K562 (cell line): ENCODE measurements around the gene TRIM27. TPM values are rescaled to one million over a fixed set of nuclear protein-coding genes. Genes with fewer than 3 reads are reported as not detected.
A peak's percentile ranks its signal among the peaks of the same experiment; 100 is the strongest.

Experiments used
- ARID1B ChIP-seq: fragments of 450-650 bp; IDR thresholded peaks from 2 replicates; pipeline ENCODE4 v1.6.1; 2016; ENCODE audit warnings: antibody characterized with exemption, mild to moderate bottlenecking, inconsistent platforms
- E2F5 ChIP-seq: sonication (generic); formaldehyde crosslinking; IDR thresholded peaks from 2 replicates; pipeline ENCODE4 v1.8.0; 2022; ENCODE audit warnings: mild to moderate bottlenecking, missing genetic modification reagents
- E2F8 ChIP-seq: fragments of 450-650 bp; IDR thresholded peaks from 2 replicates; pipeline ENCODE4 v1.7.1; 2018; ENCODE audit warnings: mild to moderate bottlenecking, low read depth; ENCODE audit not compliant: partially characterized antibody
- FOS ChIP-seq: IDR thresholded peaks from 3 replicates; pipeline ENCODE4 v1.6.1; 2011; ENCODE audit not compliant: insufficient read length; ENCODE audit errors: extremely low read depth
- HNRNPK ChIP-seq: fragments of 200-400 bp; formaldehyde crosslinking; IDR thresholded peaks from one replicate; pipeline ENCODE4 v1.6.1; 2018; ENCODE audit warnings: mild to moderate bottlenecking, low read depth, low read length; ENCODE audit not compliant: poor library complexity, severe bottlenecking
- HNRNPL ChIP-seq: fragments of 200-400 bp; formaldehyde crosslinking; IDR thresholded peaks from 2 replicates; pipeline ENCODE4 v1.6.1; 2017; ENCODE audit warnings: low read depth, mild to moderate bottlenecking, low read length
- KLF13 ChIP-seq: fragments of 450-650 bp; IDR thresholded peaks from 2 replicates; pipeline ENCODE4 v1.6.1; 2016; ENCODE audit warnings: missing genetic modification characterization, low read depth, mild to moderate bottlenecking, missing compliant biosample characterization, moderate library complexity, borderline replicate concordance
- MYBL2 ChIP-seq, 2 experiments: fragments of 450-650 bp in 1 of 2; sonication (generic) in 1 of 2; formaldehyde crosslinking in 1 of 2; IDR thresholded peaks; 2 replicates each; pipeline versions ENCODE4 v1.6.1 to v1.8.1; 2017 to 2022; ENCODE audit warnings: borderline replicate concordance in 1 of 2, inconsistent platforms in 1 of 2, low read depth in 1 of 2, mild to moderate bottlenecking in 1 of 2, missing genetic modification reagents in 1 of 2, moderate library complexity in 1 of 2
- OTX1 ChIP-seq: fragments of 450-650 bp; formaldehyde crosslinking; IDR thresholded peaks from 2 replicates; pipeline ENCODE4 v1.4.0; 2022; ENCODE audit warnings: mild to moderate bottlenecking
- RBM17 ChIP-seq: fragments of 200-400 bp; formaldehyde crosslinking; IDR thresholded peaks from 2 replicates; pipeline ENCODE4 v1.6.1; 2017; ENCODE audit warnings: low read depth, mild to moderate bottlenecking, low read length, borderline replicate concordance
- SMARCE1 ChIP-seq: fragments of 450-650 bp; IDR thresholded peaks from 2 replicates; pipeline ENCODE4 v1.7.1; 2016; ENCODE audit warnings: mild to moderate bottlenecking
- TRIM25 ChIP-seq: fragments of 450-650 bp; IDR thresholded peaks from 2 replicates; pipeline ENCODE4 v1.7.0; 2016; ENCODE audit warnings: borderline replicate concordance
- XRCC4 ChIP-seq: IDR thresholded peaks from one replicate; pipeline ENCODE4 v1.6.1; 2011; ENCODE audit not compliant: insufficient read depth, insufficient read length; ENCODE audit errors: extremely low read depth
- ZBTB7A ChIP-seq: IDR thresholded peaks from 2 replicates; pipeline ENCODE4 v1.6.1; 2011; ENCODE audit warnings: low read depth, mild to moderate bottlenecking, low read length, moderate library complexity, borderline replicate concordance; ENCODE audit not compliant: control insufficient read depth
- ZFP1 ChIP-seq: fragments of 450-650 bp; formaldehyde crosslinking; IDR thresholded peaks from 2 replicates; pipeline ENCODE4 v1.4.0; 2020; ENCODE audit warnings: mild to moderate bottlenecking, mixed read lengths
- ZFP30 ChIP-seq: fragments of 250-450 bp; sonication (Bioruptor Pico); IDR thresholded peaks from 2 replicates; pipeline ENCODE4 v1.8.0; 2022; ENCODE audit warnings: moderate library complexity, mild to moderate bottlenecking, inconsistent platforms, borderline replicate concordance
- ZNF133 ChIP-seq: fragments of 250-450 bp; sonication (Bioruptor Pico); IDR thresholded peaks from 2 replicates; pipeline ENCODE4 v1.4.0; 2020; ENCODE audit warnings: mild to moderate bottlenecking
- ZNF263 ChIP-seq: sonication (generic); formaldehyde crosslinking; IDR thresholded peaks from 2 replicates; pipeline ENCODE4 v1.8.0; 2022; ENCODE audit warnings: mild to moderate bottlenecking, missing genetic modification reagents, borderline replicate concordance
- polyA plus RNA-seq, 8 experiments: library from polyadenylated mRNA; depleted of rRNA in 4 of 8; stranded (reverse) in 5 of 8; unstranded in 3 of 8; fragments of >200 nt; fragmentation: Nextera tagmentation in 2 of 8; fragmentation: Illumina TruSeq in 1 of 8; extraction: Ambion mirVana in 2 of 8; extraction: Trizol in 1 of 8; gene quantifications; 2 replicates each; pipeline versions ENCODE4 v1.2.1 to v1.2.3, GENCODE V29; 2011 to 2014; ENCODE audit warnings: inconsistent platforms in 1 of 8, missing spikeins in 1 of 8
- total RNA-seq, 7 experiments: library from RNA; depleted of rRNA in 6 of 7; stranded (reverse); fragments of >200 nt in 6 of 7; fragmentation: Illumina TruSeq in 2 of 7; extraction: Trizol in 2 of 7; gene quantifications; 2 replicates each; pipeline versions ENCODE4 v1.2.1 to v1.2.3, GENCODE V29; 2011 to 2021; ENCODE audit warnings: low replicate concordance in 1 of 7

Gene TRIM27
- total and polyA plus RNA-seq, 9 of the 15 experiments (the other 6 are each of a cell fraction or from before 2014, with no cell fraction given), result 37.7 to 235 (median 122) TPM

GRCh38 chr6:28943557-28944411, 20.0 kb upstream of the TRIM27 start (continued):
- TF ChIP-seq HNRNPL (no peak), ZFP1 (CRISPR knock-in tag) (no peak), MYBL2 (IDR thresholded peaks at IDR 0.05; ENCODE audit: low read depth) (no peak), MYBL2 (CRISPR knock-in tag; IDR thresholded peaks at IDR 0.05; ENCODE audit: borderline replicate concordance) (no peak), SMARCE1 (no peak), E2F5 (CRISPR knock-in tag) (no peak), XRCC4 (no peak), RBM17 (no peak), HNRNPK (no peak), ARID1B (peak; percentile 5; the same call in 1 of the 2 replicates), E2F8 (peak; percentile 53), ZFP30 (CRISPR knock-in tag) (no peak), KLF13 (peak; percentile 76), ZNF263 (CRISPR knock-in tag) (no peak), FOS (no peak), OTX1 (CRISPR knock-in tag) (no peak), ZNF133 (no peak), TRIM25 (no peak), ZBTB7A (peak; percentile 29; the same call in 1 of the 2 replicates)
